ENCODE data around the gene KLK15.

Gene KLK15

GRCh38 chr19:50861010-50861409, 27.6 kb upstream of the KLK15 start:
- DNase-seq (ENCODE audit: low read depth, low spot score): no peak
- H3K4me3 ChIP-seq (ENCODE audit: low read depth, low read length): no peak overlapping the region
- CTCF ChIA-PET: no interaction called here
- no peak for TF ChIP-seq CTCF (IDR thresholded peaks at IDR 0.05; ENCODE audit: insufficient read depth, low read length, missing control alignments)
- POLR2A ChIA-PET: no interaction called here

GRCh38 chr19:50859849-50860248, 26.5 kb upstream of the KLK15 start:
- no peak overlapping the region for H3K4me3 ChIP-seq (ENCODE audit: low read depth, low read length)
- DNase-seq (ENCODE audit: low read depth, low spot score): no peak
- no peak for TF ChIP-seq CTCF (IDR thresholded peaks at IDR 0.05; ENCODE audit: insufficient read depth, low read length, missing control alignments)
- CTCF ChIA-PET: no interaction called here
- POLR2A ChIA-PET: no interaction called here

- POLR2A ChIA-PET: no interaction called here
- no peak for DNase-seq (ENCODE audit: low read depth, low spot score)
- H3K4me3 ChIP-seq (ENCODE audit: low read depth, low read length): no peak overlapping the region
- no peak for TF ChIP-seq CTCF (IDR thresholded peaks at IDR 0.05; ENCODE audit: insufficient read depth, low read length, missing control alignments)
- CTCF ChIA-PET: no interaction called here
Measured at GRCh38 chr19:50858886-50859285, 25.5 kb upstream of the KLK15 start.

DNA sequence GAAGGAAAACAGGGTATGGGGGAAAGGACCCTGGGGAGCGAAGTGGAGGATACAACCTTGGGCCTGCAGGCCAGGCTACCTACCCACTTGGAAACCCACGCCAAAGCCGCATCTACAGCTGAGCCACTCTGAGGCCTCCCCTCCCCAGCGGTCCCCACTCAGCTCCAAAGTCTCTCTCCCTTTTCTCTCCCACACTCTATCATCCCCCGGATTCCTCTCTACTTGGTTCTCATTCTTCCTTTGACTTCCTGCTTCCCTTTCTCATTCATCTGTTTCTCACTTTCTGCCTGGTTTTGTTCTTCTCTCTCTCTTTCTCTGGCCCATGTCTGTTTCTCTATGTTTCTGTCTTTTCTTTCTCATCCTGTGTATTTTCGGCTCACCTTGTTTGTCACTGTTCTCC, 24.0 kb upstream of the KLK15 start:
- DNase-seq (ENCODE audit: low read depth, low spot score): no peak
- TF ChIP-seq CTCF (IDR thresholded peaks at IDR 0.05; ENCODE audit: insufficient read depth, low read length, missing control alignments): no peak
- ChIA-PET POLR2A (no interaction called here), CTCF (no interaction called here)
- no peak overlapping the region for H3K4me3 ChIP-seq (ENCODE audit: low read depth, low read length)

GRCh38 chr19:50854636-50855410, 21.4 kb upstream of the KLK15 start, which contains the start of gene KLK3:
KLK3 (plus strand) TSS chr19:50854915; CDS start chr19:50854956, 41 bp downstream.
- POLR2A ChIA-PET: no interaction called here
- CTCF ChIA-PET: no interaction called here

GRCh38 chr19:50851620-50852019, 18.2 kb upstream of the KLK15 start:
- TF ChIP-seq CTCF (IDR thresholded peaks at IDR 0.05; ENCODE audit: insufficient read depth, low read length, missing control alignments): no peak
- ChIA-PET CTCF (no interaction called here), POLR2A (no interaction called here)
- H3K4me3 ChIP-seq (ENCODE audit: low read depth, low read length): no peak overlapping the region
- DNase-seq (ENCODE audit: low read depth, low spot score): no peak

More at GRCh38 chr19:50854636-50855410, 21.4 kb upstream of the KLK15 start, which contains the start of gene KLK3:
- DNase-seq (ENCODE audit: low read depth, low spot score): no peak
- no peak within 1 kb of the TSS for H3K4me3 ChIP-seq (ENCODE audit: low read depth, low read length)
- TF ChIP-seq CTCF (IDR thresholded peaks at IDR 0.05; ENCODE audit: insufficient read depth, low read length, missing control alignments): no peak
